ENCODE measurements around the gene THSD7B.
"Not testable (repeated sequence)": the region's sequence is repeated elsewhere in the genome, so short reads cannot be mapped to it uniquely, and the experiment has no call there.

THSD7B gene

GRCh38 chr2:136765256-136766072 is at the start of gene THSD7B:
Gene THSD7B (plus strand): TSS chr2:136765545. CDS start chr2:136882179, 116,634 bp downstream.
- DNase-seq: no peak

- no peak for DNase-seq
These were observed 47.1 kb upstream of the THSD7B start for GRCh38 chr2:136718273-136718672.

GRCh38 chr2:136727973-136728699 is 37.2 kb upstream of the THSD7B start:
- DNase-seq: no peak

GRCh38 chr2:136736236-136736635 is 29.1 kb upstream of the THSD7B start:
- no peak for DNase-seq

GRCh38 chr2:136738044-136738443 is 27.3 kb upstream of the THSD7B start:
- DNase-seq: no peak

GRCh38 chr2:136741471-136741870 is 23.9 kb upstream of the THSD7B start:
- DNase-seq: no peak

GRCh38 chr2:136750065-136750464 is 15.3 kb upstream of the THSD7B start:
- DNase-seq: no peak

- DNase-seq: no peak
These were observed 13.9 kb upstream of the THSD7B start for GRCh38 chr2:136751406-136751805.

- not testable (repeated sequence) for DNase-seq
These were observed 6.8 kb upstream of the THSD7B start for GRCh38 chr2:136758504-136758903.

GRCh38 chr2:136764452-136765255 is 691 bp upstream of the THSD7B start:
- no peak for DNase-seq

- DNase-seq: no peak
These were observed 694 bp downstream of the THSD7B start for GRCh38 chr2:136766073-136766404.

GRCh38 chr2:136767030-136767429 is 1.7 kb downstream of the THSD7B start:
- no peak for DNase-seq

- DNase-seq: no peak
These were observed 4.5 kb downstream of the THSD7B start for GRCh38 chr2:136769871-136770270.

- no peak for DNase-seq
These were observed 5.0 kb downstream of the THSD7B start for GRCh38 chr2:136770384-136770783.

- DNase-seq: no peak
These were observed 12.0 kb downstream of the THSD7B start for GRCh38 chr2:136777391-136777790.

- no peak for DNase-seq
These were observed 18.5 kb downstream of the THSD7B start for GRCh38 chr2:136783856-136784255.

GRCh38 chr2:136785215-136785614 is 19.9 kb downstream of the THSD7B start:
- no peak for DNase-seq

GRCh38 chr2:136787970-136788369 is 22.6 kb downstream of the THSD7B start:
- DNase-seq: no peak

- DNase-seq: no peak
These were observed 31.0 kb downstream of the THSD7B start for GRCh38 chr2:136796339-136796738.

GRCh38 chr2:136798766-136799165 is 33.4 kb downstream of the THSD7B start:
- no peak for DNase-seq

- no peak for DNase-seq
These were observed 36.3 kb downstream of the THSD7B start for GRCh38 chr2:136801661-136802060.

GRCh38 chr2:136809998-136810397 is 44.7 kb downstream of the THSD7B start:
- DNase-seq: no peak

- no peak for DNase-seq
These were observed 53.5 kb downstream of the THSD7B start for GRCh38 chr2:136818839-136819238.

GRCh38 chr2:136823291-136823690 is 57.9 kb downstream of the THSD7B start:
- no peak for DNase-seq

All from T1000 (cell line).